Putamen (tissue), 1 donor: ENCODE results near the gene ZNF793.

Source experiments
- DNase-seq: peaks from one replicate; pipeline ENCODE4 v3.0.0-alpha.2; 2016; ENCODE audit warnings: low spot score

ZNF793 gene

GRCh38 chr19:37565370-37565669 is 58.6 kb downstream of the ZNF793 start:
- no peak for DNase-seq

- no peak for DNase-seq
Observed at GRCh38 chr19:37572203-37572602, 65.5 kb downstream of the ZNF793 start.

DNA sequence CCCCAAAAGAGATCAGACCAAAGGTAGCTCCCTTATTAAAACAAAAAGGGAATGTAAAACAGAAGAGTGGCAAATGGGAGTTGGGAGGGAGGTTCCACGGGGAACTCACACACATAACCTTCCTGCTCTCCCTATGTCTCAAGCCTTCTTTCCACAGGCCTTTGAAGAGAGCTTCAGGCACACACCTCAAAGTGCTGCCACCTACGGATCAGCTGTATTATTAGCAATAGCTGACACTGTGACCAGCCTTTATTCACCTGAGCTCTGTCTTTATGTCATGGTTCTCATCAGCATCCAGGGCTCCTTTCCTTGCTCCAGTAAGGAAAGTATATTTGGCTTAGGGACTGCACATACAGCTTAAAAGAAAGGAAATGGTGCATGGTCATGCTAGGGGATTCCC is 76.6 kb downstream of the ZNF793 start:
- no peak for DNase-seq
